Fibroblast of skin of right quadriceps (primary cell): Measurements from ENCODE around the gene EMD.
"Not testable (repeated sequence)": the region's sequence is repeated elsewhere in the genome, so short reads cannot be mapped to it uniquely, and the experiment has no call there.

Source experiments
- DNase-seq: peaks from one replicate; pipeline ENCODE4 v3.0.0-alpha.2; 2013

Gene EMD

GRCh38 chrX:154378799-154379568, at the start of gene EMD:
TSS of gene EMD (plus strand) at chrX:154379295. CDS start at chrX:154379485, 190 bp downstream.
- DNase-seq: peak; percentile 98

- DNase-seq: no peak
Measured at GRCh38 chrX:154332561-154332960, 46.5 kb upstream of the EMD start.

- DNase-seq: no peak
Measured at GRCh38 chrX:154333116-154333515, 46.0 kb upstream of the EMD start.

GRCh38 chrX:154333837-154334271, 45.2 kb upstream of the EMD start:
- DNase-seq: no peak

- DNase-seq: no peak
Measured at GRCh38 chrX:154334496-154334895, 44.6 kb upstream of the EMD start.

- DNase-seq: not testable (repeated sequence)
Measured at GRCh38 chrX:154341399-154342298, 37.4 kb upstream of the EMD start.

- not testable (repeated sequence) for DNase-seq
Measured at GRCh38 chrX:154343063-154343462, 36.0 kb upstream of the EMD start.

- DNase-seq: not testable (repeated sequence)
Measured at GRCh38 chrX:154343620-154344019, 35.5 kb upstream of the EMD start.

- DNase-seq: no peak
Measured at GRCh38 chrX:154348114-154348531, 31.0 kb upstream of the EMD start.

GRCh38 chrX:154348646-154349358, 30.3 kb upstream of the EMD start:
- DNase-seq: no peak

GRCh38 chrX:154349359-154349935, 29.6 kb upstream of the EMD start:
- DNase-seq: no peak

- no peak for DNase-seq
Measured at GRCh38 chrX:154349979-154350378, 29.1 kb upstream of the EMD start.

GRCh38 chrX:154350429-154351182, 28.5 kb upstream of the EMD start:
- no peak for DNase-seq

GRCh38 chrX:154351183-154352011, 27.7 kb upstream of the EMD start:
- no peak for DNase-seq

GRCh38 chrX:154352012-154352401, 27.1 kb upstream of the EMD start:
- no peak for DNase-seq

GRCh38 chrX:154352466-154352865, 26.6 kb upstream of the EMD start:
- DNase-seq: no peak

GRCh38 chrX:154353172-154353843, 25.8 kb upstream of the EMD start:
- no peak for DNase-seq

- DNase-seq: no peak
Measured at GRCh38 chrX:154354013-154354412, 25.1 kb upstream of the EMD start.

GRCh38 chrX:154354516-154354915, 24.6 kb upstream of the EMD start:
- DNase-seq: no peak

- no peak for DNase-seq
Measured at GRCh38 chrX:154355094-154355775, 23.9 kb upstream of the EMD start.
